Islet of Langerhans (tissue), 1 donor: ENCODE measurements around the gene MTCH2.
"Not testable (repeated sequence)": the region's sequence is repeated elsewhere in the genome, so short reads cannot be mapped to it uniquely, and the experiment has no call there.

Source experiments
- FAIRE-seq: peaks from one replicate; lab custom pipeline; 2011; peaks lifted over from hg19 to GRCh38; lab: Jason Lieb, UNC

Gene MTCH2

GRCh38 chr11:47636331-47636730 lies 6.0 kb downstream of the MTCH2 start:
- FAIRE-seq: not testable (repeated sequence)

DNA sequence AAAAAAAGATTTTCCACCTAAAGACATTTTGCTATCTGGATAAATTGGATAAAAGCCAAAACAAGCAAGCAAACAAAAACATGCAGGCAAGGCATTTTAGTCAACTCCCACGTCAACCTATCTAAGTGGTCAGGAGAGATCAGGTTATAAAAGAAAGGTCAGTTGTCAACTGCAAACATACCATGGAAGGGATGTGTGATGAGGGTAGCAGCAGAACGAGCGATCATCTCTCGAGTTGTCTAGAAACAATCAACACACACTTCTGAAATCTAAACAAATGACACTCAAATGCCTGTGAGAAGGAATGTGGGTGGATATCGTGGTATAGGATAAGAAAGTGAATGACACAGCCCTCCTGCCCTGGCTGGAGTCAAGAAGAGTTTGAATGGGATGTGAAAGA lies 10.9 kb downstream of the MTCH2 start:
- FAIRE-seq: no peak

- FAIRE-seq: no peak
These were observed 14.3 kb downstream of the MTCH2 start for GRCh38 chr11:47628026-47628425.

GRCh38 chr11:47626234-47626633 lies 16.1 kb downstream of the MTCH2 start:
- no peak for FAIRE-seq

- FAIRE-seq: no peak
These were observed 21.5 kb downstream of the MTCH2 start for GRCh38 chr11:47620836-47621378.

DNA sequence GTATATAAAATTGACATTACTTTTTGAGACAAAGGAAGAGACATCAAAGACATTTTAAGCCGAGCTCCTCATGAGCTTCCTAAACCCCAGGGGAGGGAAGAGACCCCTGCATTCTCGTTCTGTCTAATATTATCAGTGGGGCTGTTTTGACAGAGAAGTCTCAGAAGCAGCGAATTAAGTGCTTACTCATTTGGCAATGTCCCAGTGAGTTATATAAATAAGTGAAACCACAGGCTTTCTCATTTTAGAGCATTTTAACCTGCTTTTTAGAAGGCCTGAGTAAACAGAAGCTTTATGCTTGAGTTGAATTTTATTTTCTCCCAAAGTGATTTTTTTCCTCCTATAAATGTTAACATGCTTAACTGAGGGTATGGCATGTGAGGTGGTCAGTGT lies 24.9 kb downstream of the MTCH2 start:
- no peak for FAIRE-seq

DNA sequence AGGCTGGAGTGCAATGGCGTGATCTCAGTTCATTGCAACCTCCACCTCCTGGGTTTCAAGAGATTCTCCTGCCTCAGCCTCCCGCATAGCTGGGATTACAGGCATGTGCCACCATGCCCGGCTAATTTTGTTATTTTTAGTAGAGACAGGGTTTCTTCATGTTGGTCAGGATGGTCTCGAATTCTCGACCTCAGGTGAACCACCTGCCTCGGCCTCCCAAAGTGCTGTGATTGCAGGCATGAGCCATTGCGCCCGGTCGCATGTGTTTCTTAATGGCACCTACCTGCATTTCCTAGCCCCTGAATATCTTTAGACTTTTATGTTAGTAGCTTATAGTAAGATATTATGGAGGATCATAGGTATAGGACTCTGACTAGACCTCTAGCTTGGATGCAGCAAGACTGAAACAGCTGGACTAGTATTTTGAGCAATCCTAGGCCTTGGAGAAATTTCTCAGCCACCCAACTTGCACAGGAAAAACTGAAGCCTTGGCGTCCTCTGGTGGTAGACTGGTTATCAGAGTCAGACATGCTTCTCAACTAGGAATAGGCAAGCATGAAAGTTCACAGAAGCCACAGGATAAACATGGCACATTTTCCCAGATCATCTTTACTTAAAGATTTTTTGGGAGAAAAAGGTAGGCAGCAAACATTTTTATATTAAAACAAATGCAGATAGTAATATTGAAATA lies 25.5 kb downstream of the MTCH2 start:
- no peak for FAIRE-seq

GRCh38 chr11:47615249-47615648 lies 27.1 kb downstream of the MTCH2 start:
- FAIRE-seq: no peak

GRCh38 chr11:47611348-47611794 lies 31.0 kb downstream of the MTCH2 start:
- no peak for FAIRE-seq

GRCh38 chr11:47609675-47610074 lies 32.7 kb downstream of the MTCH2 start:
- FAIRE-seq: no peak

GRCh38 chr11:47607380-47607779 lies 35.0 kb downstream of the MTCH2 start:
- no peak for FAIRE-seq

GRCh38 chr11:47606731-47607130 lies 35.6 kb downstream of the MTCH2 start:
- FAIRE-seq: no peak

DNA sequence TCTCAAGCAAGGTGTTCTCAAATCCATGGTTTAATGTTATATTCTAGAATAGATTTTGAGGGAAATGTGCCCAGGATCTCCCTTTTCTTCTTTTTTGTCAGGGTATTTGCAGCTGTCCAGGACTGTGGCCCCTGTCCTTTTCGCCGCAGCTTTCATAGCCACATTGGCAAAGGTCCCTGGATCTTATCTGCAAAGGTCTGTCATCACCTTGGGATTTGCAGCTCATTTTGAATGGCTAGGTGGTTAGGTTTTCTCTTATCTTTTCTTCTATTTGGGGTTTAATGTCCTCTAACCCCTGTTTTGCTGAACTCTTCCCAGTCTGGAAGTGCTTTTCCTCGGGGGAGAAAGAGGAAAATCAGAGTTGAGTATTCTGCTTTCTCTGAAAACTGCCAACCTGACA lies 36.4 kb downstream of the MTCH2 start:
- no peak for FAIRE-seq

- FAIRE-seq: no peak
These were observed 39.1 kb downstream of the MTCH2 start for GRCh38 chr11:47603295-47603694.

GRCh38 chr11:47599902-47600301 lies 42.5 kb downstream of the MTCH2 start:
- no peak for FAIRE-seq

GRCh38 chr11:47595967-47596366 lies 46.4 kb downstream of the MTCH2 start:
- no peak for FAIRE-seq

DNA sequence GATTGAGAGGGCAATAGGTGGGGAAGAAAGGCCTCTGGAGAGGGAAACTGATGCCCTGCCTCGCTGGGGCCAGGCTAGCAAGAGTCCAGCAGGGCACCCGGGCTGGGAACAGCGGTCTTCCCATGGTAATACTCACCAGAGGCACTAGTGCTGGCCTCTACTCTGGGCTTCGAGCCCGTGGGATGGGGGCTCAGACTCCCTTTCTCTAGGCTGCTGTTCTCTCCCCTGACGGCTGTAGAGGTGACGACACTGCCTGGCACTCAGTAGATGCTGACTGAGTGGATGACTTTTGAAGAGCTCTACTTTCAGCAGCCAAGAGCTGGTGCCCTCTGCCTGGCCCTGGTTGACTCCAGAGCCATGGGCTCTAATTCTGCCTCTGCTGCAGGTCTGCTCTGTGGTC lies 47.3 kb downstream of the MTCH2 start:
- FAIRE-seq: no peak

- FAIRE-seq: no peak
These were observed 48.2 kb downstream of the MTCH2 start, which contains the start of gene C1QTNF4 for GRCh38 chr11:47593934-47594855. Gene C1QTNF4, minus strand, starts transcription at chr11:47594411. Its CDS starts 3,601 bp downstream, at chr11:47590810.

DNA sequence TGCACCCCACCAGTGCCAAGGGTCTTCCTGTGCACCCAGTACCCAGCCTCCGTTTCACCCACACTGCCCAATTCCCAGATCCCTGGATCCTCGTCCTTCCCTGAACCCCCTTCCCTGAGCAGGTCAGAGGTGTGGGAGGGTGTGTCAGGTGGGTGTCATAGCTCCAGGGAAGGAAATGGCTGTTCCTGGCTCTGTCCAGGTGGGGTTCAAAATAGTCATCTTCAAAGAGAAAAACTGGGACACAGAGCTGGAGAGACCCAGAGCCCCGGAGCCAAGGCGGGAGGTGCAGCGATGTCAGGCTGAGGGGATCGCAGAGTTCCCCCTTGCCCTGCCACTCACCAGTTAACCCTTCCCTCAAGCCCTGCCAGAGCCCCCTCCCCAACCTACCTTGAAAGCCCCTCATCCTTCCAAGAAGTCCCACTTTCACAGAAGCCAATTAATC lies 48.8 kb downstream of the MTCH2 start:
- FAIRE-seq: no peak

GRCh38 chr11:47592970-47593369 lies 49.4 kb downstream of the MTCH2 start:
- no peak for FAIRE-seq

DNA sequence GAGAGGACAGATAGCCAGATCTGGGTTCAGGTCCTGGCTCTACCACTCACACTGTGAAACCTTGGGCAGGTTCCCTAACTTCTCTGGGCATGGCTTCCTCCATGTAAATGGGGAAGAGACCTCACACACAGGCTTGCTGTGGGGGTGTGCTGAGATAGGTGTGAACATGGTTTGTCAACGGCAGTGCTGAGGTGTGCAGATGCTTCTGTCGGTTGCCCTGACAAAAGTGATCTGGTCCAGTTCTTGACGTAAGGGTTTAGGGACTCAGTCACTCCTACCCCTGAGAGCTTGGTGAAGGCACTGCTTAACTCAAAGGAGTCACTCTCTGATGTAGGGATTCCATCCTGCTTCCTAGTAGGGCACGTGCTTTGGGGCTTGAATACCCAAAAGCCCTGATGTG lies 50.1 kb downstream of the MTCH2 start:
- no peak for FAIRE-seq

- FAIRE-seq: no peak
These were observed 50.6 kb downstream of the MTCH2 start for GRCh38 chr11:47591764-47592163.
